Measurements from ENCODE around the gene TRIM41. TPM values are rescaled to one million over a fixed set of nuclear protein-coding genes. Genes with fewer than 3 reads are reported as not detected.

TRIM41 gene
- total and polyA plus RNA-seq, 9 of the 15 experiments (the other 6 are each of a cell fraction or from before 2014, with no cell fraction given): 1.8 to 47.6 (median 20.9) TPM

DNA sequence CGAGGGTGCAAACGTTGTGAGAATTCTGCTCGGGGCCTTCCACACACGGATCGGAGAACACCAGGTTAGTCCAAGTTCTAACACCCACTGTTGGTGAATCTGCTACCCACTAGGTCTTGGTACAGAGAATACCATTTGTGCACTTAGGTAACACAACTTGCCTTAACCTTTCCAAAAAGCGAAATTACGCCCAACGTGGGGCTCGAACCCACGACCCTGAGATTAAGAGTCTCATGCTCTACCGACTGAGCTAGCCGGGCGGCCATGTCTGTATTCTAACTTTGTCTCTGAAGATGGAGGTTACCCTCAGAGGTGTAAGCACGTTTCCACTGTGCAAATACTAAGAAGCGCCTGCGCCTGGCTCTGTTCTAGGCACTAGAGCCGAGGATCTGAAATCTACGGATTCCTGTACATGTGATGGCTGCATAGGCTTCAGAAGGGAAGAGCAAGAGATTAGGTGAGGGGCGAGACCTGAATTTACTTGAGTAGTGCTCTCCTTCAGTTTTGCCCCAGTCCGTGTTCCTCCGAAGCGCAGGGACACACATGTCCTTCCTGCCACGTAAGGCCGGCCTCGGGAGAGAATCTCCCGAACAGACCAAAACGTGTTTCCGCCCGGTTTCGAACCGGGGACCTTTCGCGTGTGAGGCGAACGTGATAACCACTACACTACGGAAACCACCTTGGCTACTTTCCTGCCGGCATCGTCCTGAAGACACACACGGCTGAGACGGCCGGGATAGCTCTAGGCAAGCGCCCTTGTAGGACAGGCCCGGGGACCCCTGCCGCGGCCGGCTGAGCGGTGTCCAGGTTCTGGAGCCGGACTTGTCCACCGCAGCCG lies 1.1 kb upstream of the TRIM41 start (continued):
- TF ChIP-seq KAT7 (CRISPR knock-in tag; IDR thresholded peaks at IDR 0.05; ENCODE audit: borderline replicate concordance) (no peak; the same call in 1 of the 2 replicates), MXI1 (IDR thresholded peaks at IDR 0.05; ENCODE audit: low read depth, low read length) (peak; percentile 49; the same call in 1 of the 2 replicates), ZNF165 (CRISPR knock-in tag; IDR thresholded peaks at IDR 0.05; ENCODE audit: borderline replicate concordance) (no peak), ZKSCAN8 (CRISPR knock-in tag; IDR thresholded peaks at IDR 0.05) (peak; percentile 84), MCM7 (IDR thresholded peaks at IDR 0.05) (0 out of 4 replicates have a peak, but pooled peaks of 1 of the 2 experiments have one; percentile 65), ZNF311 (CRISPR knock-in tag; IDR thresholded peaks at IDR 0.05) (no peak), ZNF282 (CRISPR knock-in tag; IDR thresholded peaks at IDR 0.05) (no peak), ZNF668 (CRISPR knock-in tag; IDR thresholded peaks at IDR 0.05) (no peak), NFRKB (IDR thresholded peaks at IDR 0.05; ENCODE audit: low read depth) (0 out of 2 replicates have a peak, but pooled peaks have one; percentile 69), KDM5B (IDR thresholded peaks at IDR 0.05; ENCODE audit: insufficient replicate concordance, low read depth, low read length) (peak; percentile 81), ELF1 (tag; IDR thresholded peaks at IDR 0.05) (no peak; the same call in 1 of the 2 replicates), ZNF77 (CRISPR knock-in tag; IDR thresholded peaks at IDR 0.05) (no peak), MBD2 (IDR thresholded peaks at IDR 0.05; ENCODE audit: borderline replicate concordance, low read depth) (no peak; the same call in 1 of the 2 replicates), HMG20B (CRISPR knock-in tag; IDR thresholded peaks at IDR 0.05) (no peak), GABPB1 (CRISPR knock-in tag; IDR thresholded peaks at IDR 0.05) (peak; percentile 84), TFAM (CRISPR knock-in tag; conservative IDR thresholded peaks at IDR 0.05) (no peak), PHB (CRISPR knock-in tag; IDR thresholded peaks at IDR 0.05) (no peak), JUNB (CRISPR knock-in tag; conservative IDR thresholded peaks at IDR 0.05) (no peak), POLR2AphosphoS5 (IDR thresholded peaks at IDR 0.05; ENCODE audit: control insufficient read depth, insufficient read depth, low read depth, low read length) (no peak; the same call in 1 of the 2 replicates), BACH1 (tag; IDR thresholded peaks at IDR 0.05) (no peak; the same call in 1 of the 2 replicates), SMC3 (conservative IDR thresholded peaks at IDR 0.05; ENCODE audit: insufficient read depth, low read depth, low read length) (peak; percentile 2; the same call in 1 of the 2 replicates)
- TF ChIP-seq, protein P1, sequence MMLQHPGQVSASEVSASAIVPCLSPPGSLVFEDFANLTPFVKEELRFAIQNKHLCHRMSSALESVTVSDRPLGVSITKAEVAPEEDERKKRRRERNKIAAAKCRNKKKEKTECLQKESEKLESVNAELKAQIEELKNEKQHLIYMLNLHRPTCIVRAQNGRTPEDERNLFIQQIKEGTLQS (IDR thresholded peaks at IDR 0.05): peak; percentile 41; the same call in 1 of the 2 replicates
- TF ChIP-seq, protein P1 (CRISPR knock-in tag; conservative IDR thresholded peaks at IDR 0.05): peak; percentile 92; the same call in 1 of the 2 replicates
- TF ChIP-seq, protein P2, sequence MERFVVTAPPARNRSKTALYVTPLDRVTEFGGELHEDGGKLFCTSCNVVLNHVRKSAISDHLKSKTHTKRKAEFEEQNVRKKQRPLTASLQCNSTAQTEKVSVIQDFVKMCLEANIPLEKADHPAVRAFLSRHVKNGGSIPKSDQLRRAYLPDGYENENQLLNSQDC (CRISPR knock-in tag; IDR thresholded peaks at IDR 0.05): peak; percentile 35; the same call in 1 of the 2 replicates
- TF ChIP-seq, protein P3, sequence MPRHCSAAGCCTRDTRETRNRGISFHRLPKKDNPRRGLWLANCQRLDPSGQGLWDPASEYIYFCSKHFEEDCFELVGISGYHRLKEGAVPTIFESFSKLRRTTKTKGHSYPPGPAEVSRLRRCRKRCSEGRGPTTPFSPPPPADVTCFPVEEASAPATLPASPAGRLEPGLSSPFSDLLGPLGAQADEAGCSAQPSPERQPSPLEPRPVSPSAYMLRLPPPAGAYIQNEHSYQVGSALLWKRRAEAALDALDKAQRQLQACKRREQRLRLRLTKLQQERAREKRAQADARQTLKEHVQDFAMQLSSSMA (CRISPR knock-in tag; IDR thresholded peaks at IDR 0.05): no peak
- TF ChIP-seq, protein P4, sequence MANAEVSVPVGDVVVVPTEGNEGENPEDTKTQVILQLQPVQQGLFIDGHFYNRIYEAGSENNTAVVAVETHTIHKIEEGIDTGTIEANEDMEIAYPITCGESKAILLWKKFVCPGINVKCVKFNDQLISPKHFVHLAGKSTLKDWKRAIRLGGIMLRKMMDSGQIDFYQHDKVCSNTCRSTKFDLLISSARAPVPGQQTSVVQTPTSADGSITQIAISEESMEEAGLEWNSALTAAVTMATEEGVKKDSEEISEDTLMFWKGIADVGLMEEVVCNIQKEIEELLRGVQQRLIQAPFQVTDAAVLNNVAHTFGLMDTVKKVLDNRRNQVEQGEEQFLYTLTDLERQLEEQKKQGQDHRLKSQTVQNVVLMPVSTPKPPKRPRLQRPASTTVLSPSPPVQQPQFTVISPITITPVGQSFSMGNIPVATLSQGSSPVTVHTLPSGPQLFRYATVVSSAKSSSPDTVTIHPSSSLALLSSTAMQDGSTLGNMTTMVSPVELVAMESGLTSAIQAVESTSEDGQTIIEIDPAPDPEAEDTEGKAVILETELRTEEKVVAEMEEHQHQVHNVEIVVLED (CRISPR knock-in tag; IDR thresholded peaks at IDR 0.05): no peak; the same call in 1 of the 2 replicates

Measured in K562 (cell line).